NOMO-1 treated with DMSO at 0.1 percent for 48 hours (cell line): ENCODE data around the gene ABCC3.

Experiments used
- DNase-seq: peaks from one replicate; lab custom pipeline; 2025; ENCODE audit not compliant: unreplicated experiment; lab: John Stamatoyannopoulos, UW

ABCC3 gene

DNA sequence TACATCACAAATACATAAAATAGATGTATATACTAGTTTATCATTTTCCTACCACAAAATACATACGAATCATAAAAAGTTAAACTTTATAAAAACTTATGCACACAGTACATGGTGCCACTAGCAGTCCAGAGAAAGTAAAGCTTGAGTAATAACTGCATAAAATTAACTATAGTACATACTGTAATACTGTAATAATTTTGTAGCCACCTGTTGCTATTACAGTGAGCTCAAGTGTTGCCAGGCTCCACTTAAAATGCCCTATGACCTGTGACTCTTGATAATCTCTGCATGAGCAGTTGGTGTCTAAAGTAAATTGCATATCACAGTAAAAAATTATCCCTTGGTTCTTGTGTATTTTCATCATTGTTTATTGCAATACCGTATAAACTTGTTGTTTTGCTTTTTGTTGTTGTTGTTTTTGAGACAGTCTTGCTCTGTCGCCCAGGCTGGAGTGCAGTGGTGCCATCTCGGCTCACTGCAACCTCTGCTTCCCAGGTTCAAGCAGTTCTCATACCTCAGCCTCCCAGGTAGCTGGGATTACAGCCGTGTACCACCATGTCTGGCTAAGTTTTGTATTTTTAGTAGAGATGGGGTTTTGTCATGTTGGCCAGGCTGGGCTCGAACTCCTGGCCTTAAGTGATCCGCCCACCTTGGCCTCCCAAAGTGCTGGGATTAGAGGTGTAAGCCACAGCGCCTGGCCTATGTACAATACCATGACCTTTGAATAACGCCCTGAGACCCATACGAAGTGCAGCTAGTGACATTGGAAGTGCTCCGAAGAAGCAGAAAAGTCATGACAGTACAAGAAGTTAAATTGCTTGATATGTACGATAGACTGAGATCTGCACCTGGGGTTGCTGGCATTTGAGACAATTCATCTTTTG, 91.3 kb downstream of the ABCC3 start:
- DNase-seq = no peak

GRCh38 chr17:50728112-50728429, 93.4 kb downstream of the ABCC3 start:
- no peak for DNase-seq

GRCh38 chr17:50728881-50729765, 94.4 kb downstream of the ABCC3 start:
- no peak for DNase-seq

GRCh38 chr17:50731575-50732460, 97.1 kb downstream of the ABCC3 start:
- DNase-seq = no peak

DNA sequence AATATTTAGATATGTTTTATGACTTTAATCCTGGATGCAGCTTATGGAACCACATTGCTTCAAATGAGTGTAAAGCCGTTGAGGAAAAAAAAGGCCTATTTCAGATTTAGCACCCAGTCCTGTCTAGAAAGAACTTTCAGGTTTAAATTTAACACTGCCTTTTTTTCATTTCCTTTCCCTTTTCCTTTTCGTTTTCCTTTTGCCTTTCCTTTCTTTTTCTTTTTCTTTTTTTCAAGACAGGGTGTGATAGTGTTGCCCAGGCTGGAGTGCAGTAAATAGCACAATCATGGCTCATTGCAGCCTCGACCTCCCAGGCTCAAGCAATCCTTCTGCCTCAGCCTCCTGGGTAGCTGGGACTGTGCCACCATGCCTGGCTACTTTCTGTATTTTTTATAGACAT, 100.6 kb downstream of the ABCC3 start:
- DNase-seq = no peak

- DNase-seq = no peak
Measured at GRCh38 chr17:50737118-50737698, 102.5 kb downstream of the ABCC3 start.

DNA sequence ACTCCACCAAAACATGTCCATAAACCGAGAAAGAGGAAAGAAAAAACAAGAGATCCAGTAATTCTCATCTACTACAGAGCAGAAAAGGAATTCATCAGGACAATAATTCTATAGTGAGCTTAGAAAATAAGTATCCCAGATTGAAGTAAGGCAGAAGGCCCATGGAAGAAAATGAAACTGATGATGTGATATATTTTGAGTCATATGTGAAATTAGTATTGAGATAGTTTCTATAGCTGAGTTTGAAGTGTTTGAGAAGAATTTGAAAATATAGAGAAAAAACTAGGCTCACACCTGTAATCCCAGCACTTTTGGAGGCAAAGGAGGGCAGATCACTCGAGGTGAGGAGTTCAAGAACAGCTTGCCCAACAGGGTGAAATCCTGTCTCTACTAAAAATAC, 104.4 kb downstream of the ABCC3 start:
- DNase-seq = no peak
